ENCODE results near the gene STK32B.

- no peak for TF ChIP-seq CTCF (IDR thresholded peaks at IDR 0.05; ENCODE audit: low read depth, low read length, missing input control)
- TF ChIP-seq ATF3 (IDR thresholded peaks at IDR 0.05): no peak
- no peak for TF ChIP-seq JUND (IDR thresholded peaks at IDR 0.05)
- TF ChIP-seq SP1 (IDR thresholded peaks at IDR 0.05): no peak
- no peak for TF ChIP-seq TAF1 (conservative IDR thresholded peaks at IDR 0.05)
- TF ChIP-seq MAX (IDR thresholded peaks at IDR 0.05): no peak
- TF ChIP-seq GABPA (IDR thresholded peaks at IDR 0.05 in 1 of 2, conservative IDR thresholded peaks at IDR 0.05 in 1 of 2): no peak
- no peak for TF ChIP-seq YY1 (IDR thresholded peaks at IDR 0.05)
- no peak for TF ChIP-seq EGR1 (IDR thresholded peaks at IDR 0.05; ENCODE audit: low read depth in 2 of 2)
Observed at GRCh38 chr4:5366009-5366386, 314.7 kb downstream of the STK32B start.

Measured in liver (tissue), 3 donors.